HL-60/S4 treated with retinoic acid at 250 ng/mL for 4 days and 3 days (cell line): Measurements from ENCODE around the gene ABCC1.
"Not testable (repeated sequence)": the region's sequence is repeated elsewhere in the genome, so short reads cannot be mapped to it uniquely, and the experiment has no call there.

ENCODE experiments used
- in situ Hi-C: fragments of 300-500 bp; cut with MboI; formaldehyde crosslinking; loops from 2 replicates; pipeline ENCODE4 v1.7.0; 2022; ENCODE audit warnings: low sequenced_read_pairs

Gene ABCC1

GRCh38 chr16:16169615-16170014 is 220.2 kb downstream of the ABCC1 start:
- in situ Hi-C loops = no loop called here

GRCh38 chr16:16171332-16171919 is 222.0 kb downstream of the ABCC1 start:
- in situ Hi-C loops = no loop called here

GRCh38 chr16:16172991-16173390 is 223.6 kb downstream of the ABCC1 start:
- in situ Hi-C loops = no loop called here

GRCh38 chr16:16175296-16175695 is 225.9 kb downstream of the ABCC1 start:
- in situ Hi-C loops = no loop called here

GRCh38 chr16:16176328-16176727 is 226.9 kb downstream of the ABCC1 start:
- in situ Hi-C loops = no loop called here

GRCh38 chr16:16178455-16179162 is 229.2 kb downstream of the ABCC1 start:
- in situ Hi-C loops = no loop called here

GRCh38 chr16:16181748-16182147 is 232.3 kb downstream of the ABCC1 start:
- in situ Hi-C loops = not testable (repeated sequence)

- in situ Hi-C loops = no loop called here
Measured at GRCh38 chr16:16182918-16183317, 233.5 kb downstream of the ABCC1 start.

- in situ Hi-C loops = no loop called here
Measured at GRCh38 chr16:16183562-16183961, 234.1 kb downstream of the ABCC1 start.

GRCh38 chr16:16184594-16184993 is 235.2 kb downstream of the ABCC1 start:
- in situ Hi-C loops = no loop called here

GRCh38 chr16:16185095-16185494 is 235.7 kb downstream of the ABCC1 start:
- in situ Hi-C loops = no loop called here

- in situ Hi-C loops = no loop called here
Measured at GRCh38 chr16:16186820-16187219, 237.4 kb downstream of the ABCC1 start.

- in situ Hi-C loops = no loop called here
Measured at GRCh38 chr16:16188827-16189226, 239.4 kb downstream of the ABCC1 start.

- in situ Hi-C loops = no loop called here
Measured at GRCh38 chr16:16189842-16190241, 240.4 kb downstream of the ABCC1 start.

- in situ Hi-C loops = no loop called here
Measured at GRCh38 chr16:16190546-16190945, 241.1 kb downstream of the ABCC1 start.

- in situ Hi-C loops = not testable (repeated sequence)
Measured at GRCh38 chr16:16190966-16191365, 241.6 kb downstream of the ABCC1 start.

GRCh38 chr16:16191493-16192167 is 242.2 kb downstream of the ABCC1 start:
- in situ Hi-C loops = no loop called here
